ENCODE data around the gene MGAT4B.

Gene MGAT4B

GRCh38 chr5:179806250-179807048 is at the start of gene MGAT4B:
Gene MGAT4B, minus strand, starts transcription at chr5:179806866. Its CDS starts 283 bp downstream, at chr5:179806583.
- Histone ChIP-seq H3K4me3 (ENCODE audit: low read depth, low read length) (peak within 1 kb of the TSS; percentile 72), H3K27ac (ENCODE audit: low read depth, low read length) (peak within 1 kb of the TSS; percentile 61), H3K27me3 (ENCODE audit: control insufficient read depth, insufficient read depth, low read length) (no peaks in the 10 kb centered on the region), H3K9me3 (ENCODE audit: control insufficient read depth, insufficient read depth, low read length) (no peaks in the 10 kb centered on the region), H3K9ac (ENCODE audit: low read depth, low read length) (peak within 1 kb of the TSS; percentile 66; the same call in 1 of the 2 replicates), H3K36me3 (ENCODE audit: control insufficient read depth, insufficient read depth, low read length) (no peaks in the 10 kb centered on the region), H3K4me1 (ENCODE audit: control insufficient read depth, insufficient read depth, low read length) (peaks cover 25% of the 10 kb centered on the region)

- H3K4me3 ChIP-seq (ENCODE audit: low read depth, low read length) = no peak overlapping the region
- H3K9me3 ChIP-seq (ENCODE audit: control insufficient read depth, insufficient read depth, low read length) = no peaks in the 10 kb centered on the region
- no peak overlapping the region for H3K9ac ChIP-seq (ENCODE audit: low read depth, low read length)
- no peaks in the 10 kb centered on the region for H3K27me3 ChIP-seq (ENCODE audit: control insufficient read depth, insufficient read depth, low read length)
- peaks cover 31% of the 10 kb centered on the region for H3K36me3 ChIP-seq (ENCODE audit: control insufficient read depth, insufficient read depth, low read length)
- no peak overlapping the region for H3K27ac ChIP-seq (ENCODE audit: low read depth, low read length)
- H3K4me1 ChIP-seq (ENCODE audit: control insufficient read depth, insufficient read depth, low read length) = no peaks in the 10 kb centered on the region
Measured at GRCh38 chr5:179854356-179854755, 47.7 kb upstream of the MGAT4B start.

- Histone ChIP-seq H3K4me3 (ENCODE audit: low read depth, low read length) (no peak overlapping the region), H3K27ac (ENCODE audit: low read depth, low read length) (no peak overlapping the region), H3K27me3 (ENCODE audit: control insufficient read depth, insufficient read depth, low read length) (no peaks in the 10 kb centered on the region), H3K9me3 (ENCODE audit: control insufficient read depth, insufficient read depth, low read length) (no peaks in the 10 kb centered on the region), H3K36me3 (ENCODE audit: control insufficient read depth, insufficient read depth, low read length) (peaks cover 40% of the 10 kb centered on the region), H3K4me1 (ENCODE audit: control insufficient read depth, insufficient read depth, low read length) (no peaks in the 10 kb centered on the region), H3K9ac (ENCODE audit: low read depth, low read length) (no peak overlapping the region)
Measured at GRCh38 chr5:179852993-179853547, 46.4 kb upstream of the MGAT4B start.

GRCh38 chr5:179841621-179842020 is 35.0 kb upstream of the MGAT4B start:
- Histone ChIP-seq H3K9ac (ENCODE audit: low read depth, low read length) (no peak overlapping the region), H3K4me3 (ENCODE audit: low read depth, low read length) (no peak overlapping the region), H3K27me3 (ENCODE audit: control insufficient read depth, insufficient read depth, low read length) (no peaks in the 10 kb centered on the region), H3K27ac (ENCODE audit: low read depth, low read length) (no peak overlapping the region), H3K4me1 (ENCODE audit: control insufficient read depth, insufficient read depth, low read length) (no peaks in the 10 kb centered on the region), H3K36me3 (ENCODE audit: control insufficient read depth, insufficient read depth, low read length) (peaks cover 54% of the 10 kb centered on the region), H3K9me3 (ENCODE audit: control insufficient read depth, insufficient read depth, low read length) (peaks cover 4% of the 10 kb centered on the region; the same call in 1 of the 2 replicates)

- no peaks in the 10 kb centered on the region for H3K27me3 ChIP-seq (ENCODE audit: control insufficient read depth, insufficient read depth, low read length)
- H3K36me3 ChIP-seq (ENCODE audit: control insufficient read depth, insufficient read depth, low read length) = peaks cover 57% of the 10 kb centered on the region
- no peaks in the 10 kb centered on the region for H3K4me1 ChIP-seq (ENCODE audit: control insufficient read depth, insufficient read depth, low read length)
- H3K9me3 ChIP-seq (ENCODE audit: control insufficient read depth, insufficient read depth, low read length) = peaks cover under 1% of the 10 kb centered on the region; the same call in 1 of the 2 replicates
- H3K9ac ChIP-seq (ENCODE audit: low read depth, low read length) = no peak overlapping the region
- H3K27ac ChIP-seq (ENCODE audit: low read depth, low read length) = no peak overlapping the region
- no peak overlapping the region for H3K4me3 ChIP-seq (ENCODE audit: low read depth, low read length)
Measured at GRCh38 chr5:179840766-179841165, 34.1 kb upstream of the MGAT4B start.

- no peak overlapping the region for H3K27ac ChIP-seq (ENCODE audit: low read depth, low read length)
- H3K36me3 ChIP-seq (ENCODE audit: control insufficient read depth, insufficient read depth, low read length) = peaks cover 59% of the 10 kb centered on the region
- H3K4me3 ChIP-seq (ENCODE audit: low read depth, low read length) = no peak overlapping the region
Measured at GRCh38 chr5:179840321-179840720, 33.7 kb upstream of the MGAT4B start.

GRCh38 chr5:179839328-179840256 is 32.9 kb upstream of the MGAT4B start:
- Histone ChIP-seq H3K36me3 (ENCODE audit: control insufficient read depth, insufficient read depth, low read length) (peaks cover 59% of the 10 kb centered on the region), H3K4me1 (ENCODE audit: control insufficient read depth, insufficient read depth, low read length) (no peaks in the 10 kb centered on the region), H3K27ac (ENCODE audit: low read depth, low read length) (no peak overlapping the region), H3K9ac (ENCODE audit: low read depth, low read length) (no peak overlapping the region), H3K27me3 (ENCODE audit: control insufficient read depth, insufficient read depth, low read length) (no peaks in the 10 kb centered on the region), H3K9me3 (ENCODE audit: control insufficient read depth, insufficient read depth, low read length) (no peaks in the 10 kb centered on the region), H3K4me3 (ENCODE audit: low read depth, low read length) (no peak overlapping the region)

More at GRCh38 chr5:179840321-179840720, 33.7 kb upstream of the MGAT4B start:
- H3K4me1 ChIP-seq (ENCODE audit: control insufficient read depth, insufficient read depth, low read length) = no peaks in the 10 kb centered on the region
- no peak overlapping the region for H3K9ac ChIP-seq (ENCODE audit: low read depth, low read length)
- no peaks in the 10 kb centered on the region; the same call in 1 of the 2 replicates for H3K9me3 ChIP-seq (ENCODE audit: control insufficient read depth, insufficient read depth, low read length)
- no peaks in the 10 kb centered on the region for H3K27me3 ChIP-seq (ENCODE audit: control insufficient read depth, insufficient read depth, low read length)

GRCh38 chr5:179837076-179838011 is 30.7 kb upstream of the MGAT4B start:
- H3K27me3 ChIP-seq (ENCODE audit: control insufficient read depth, insufficient read depth, low read length) = no peaks in the 10 kb centered on the region
- no peak overlapping the region for H3K27ac ChIP-seq (ENCODE audit: low read depth, low read length)
- no peak overlapping the region for H3K9ac ChIP-seq (ENCODE audit: low read depth, low read length)
- no peaks in the 10 kb centered on the region for H3K4me1 ChIP-seq (ENCODE audit: control insufficient read depth, insufficient read depth, low read length)
- no peaks in the 10 kb centered on the region for H3K9me3 ChIP-seq (ENCODE audit: control insufficient read depth, insufficient read depth, low read length)
- peaks cover 78% of the 10 kb centered on the region for H3K36me3 ChIP-seq (ENCODE audit: control insufficient read depth, insufficient read depth, low read length)
- no peak overlapping the region for H3K4me3 ChIP-seq (ENCODE audit: low read depth, low read length)

GRCh38 chr5:179836225-179837019 is 29.8 kb upstream of the MGAT4B start:
- Histone ChIP-seq H3K36me3 (ENCODE audit: control insufficient read depth, insufficient read depth, low read length) (peaks cover 83% of the 10 kb centered on the region), H3K4me1 (ENCODE audit: control insufficient read depth, insufficient read depth, low read length) (no peaks in the 10 kb centered on the region), H3K9me3 (ENCODE audit: control insufficient read depth, insufficient read depth, low read length) (no peaks in the 10 kb centered on the region), H3K9ac (ENCODE audit: low read depth, low read length) (no peak overlapping the region), H3K27me3 (ENCODE audit: control insufficient read depth, insufficient read depth, low read length) (no peaks in the 10 kb centered on the region), H3K27ac (ENCODE audit: low read depth, low read length) (no peak overlapping the region), H3K4me3 (ENCODE audit: low read depth, low read length) (no peak overlapping the region)
